Measurements from ENCODE around the gene CKAP5.

GRCh38 chr11:46743043-46743442 is 103.0 kb downstream of the CKAP5 start:
- TF ChIP-seq POLR2A (IDR thresholded peaks at IDR 0.05), result no peak
- TF ChIP-seq CTCF (IDR thresholded peaks at IDR 0.05), result no peak
- no peak for TF ChIP-seq EP300 (IDR thresholded peaks at IDR 0.05)
- no peak for TF ChIP-seq POLR2AphosphoS5 (IDR thresholded peaks at IDR 0.05)
